ENCODE results near the gene IL27RA. TPM values are rescaled to one million over a fixed set of nuclear protein-coding genes. Genes with fewer than 3 reads are reported as not detected.

The IL27RA gene
- total RNA-seq, 1 donor from 2014 or later = 2.8 TPM

GRCh38 chr19:14070268-14071050 lies 38.9 kb downstream of the IL27RA start:
- Mint-ChIP-seq H3K36me3 (no peaks in the 10 kb centered on the region), H3K4me3 (peak overlapping the region; percentile 52), H3K27ac (peak overlapping the region; percentile 73), H3K27me3 (peaks cover 6% of the 10 kb centered on the region), H3K9me3 (no peaks in the 10 kb centered on the region), H3K4me1 (ENCODE audit: unreplicated experiment) (no peaks in the 10 kb centered on the region)
- TF ChIP-seq CTCF (conservative IDR thresholded peaks at IDR 0.05) = no peak
- no peak for DNase-seq (ENCODE audit: extremely low spot score, unreplicated experiment)

DNA sequence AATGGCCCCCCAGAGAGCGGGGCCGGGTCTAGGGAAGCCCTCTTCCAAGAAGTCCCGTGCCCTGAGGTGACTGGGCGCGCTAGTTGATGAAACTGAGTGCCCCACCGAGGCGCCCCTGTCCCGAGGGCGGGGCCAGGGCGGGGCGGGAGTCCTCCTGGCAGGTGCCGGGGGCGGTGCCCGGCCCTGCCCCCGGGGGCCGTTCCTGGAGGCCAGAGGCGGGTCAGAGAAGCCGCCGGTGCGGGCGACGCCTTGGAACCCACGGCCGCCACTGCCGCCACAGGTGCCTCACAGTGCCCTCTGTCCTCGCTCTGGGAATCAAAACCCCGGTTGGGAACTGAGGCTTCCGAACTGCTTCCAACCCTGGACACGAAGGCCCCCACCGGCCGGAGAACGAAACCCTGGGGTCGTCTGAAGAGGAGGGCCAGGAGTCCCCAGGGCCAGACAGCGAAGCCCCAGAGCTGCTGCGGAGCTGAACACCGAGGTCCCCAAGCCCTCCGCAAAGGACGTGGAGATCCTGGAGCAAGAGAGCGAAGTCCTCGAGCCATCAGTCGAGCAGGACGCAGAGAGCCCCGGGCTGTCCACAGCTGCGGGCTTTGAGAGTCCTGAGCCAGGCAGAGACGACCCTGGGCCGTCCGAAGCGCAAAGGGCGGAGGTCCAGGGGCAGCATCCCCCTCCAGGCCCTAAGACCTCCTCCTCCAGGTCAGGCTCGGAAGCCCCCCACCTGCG lies 41.1 kb downstream of the IL27RA start, which contains the start of gene MISP3:
Gene MISP3, plus strand, starts transcription at position 252 of the 726 bp plus-strand sequence. CDS start 524 bp downstream, outside the sequence.
- TF ChIP-seq CTCF (conservative IDR thresholded peaks at IDR 0.05) = no peak
- Mint-ChIP-seq H3K4me3 (peak within 1 kb of the TSS; percentile 94), H3K9me3 (no peaks in the 10 kb centered on the region), H3K4me1 (ENCODE audit: unreplicated experiment) (no peaks in the 10 kb centered on the region), H3K27ac (peak within 1 kb of the TSS; percentile 72), H3K36me3 (no peaks in the 10 kb centered on the region), H3K27me3 (peaks cover 6% of the 10 kb centered on the region)
- DNase-seq (ENCODE audit: extremely low spot score, unreplicated experiment) = no peak

DNA sequence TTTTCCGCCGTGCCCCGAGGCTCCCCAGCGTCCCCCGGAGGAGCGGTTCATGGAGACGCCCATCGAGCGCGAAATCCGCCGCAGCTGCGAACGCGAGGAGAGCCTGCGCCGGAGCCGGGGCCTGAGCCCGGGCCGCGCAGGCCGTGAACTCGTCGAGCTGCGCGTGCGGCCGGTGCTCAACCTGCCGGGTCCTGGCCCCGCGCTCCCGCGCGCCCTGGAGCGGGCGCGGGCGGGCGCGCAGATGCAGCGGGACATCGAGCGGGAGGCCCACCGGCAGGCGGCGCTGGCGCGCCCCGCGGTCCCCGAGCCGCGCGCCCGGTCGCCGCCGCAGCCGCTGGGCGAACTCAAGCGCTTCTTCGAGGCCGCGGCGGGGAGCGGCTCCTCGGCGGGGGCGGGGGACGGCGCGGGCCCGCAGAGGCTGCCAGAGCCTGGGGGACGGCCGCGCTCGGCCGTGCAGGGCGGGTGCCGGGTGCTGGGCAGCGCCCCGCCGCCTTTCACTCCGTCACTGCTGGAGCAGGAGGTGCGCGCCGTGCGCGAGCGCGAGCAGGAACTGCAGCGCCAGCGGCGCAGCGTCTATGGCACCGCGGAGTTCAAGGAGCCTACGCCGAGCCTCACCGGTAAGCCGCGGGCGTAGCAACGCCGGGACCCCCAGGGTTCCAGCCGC lies 41.8 kb downstream of the IL27RA start:
- TF ChIP-seq CTCF (conservative IDR thresholded peaks at IDR 0.05) = peak; percentile 71
- no peaks in the 10 kb centered on the region for H3K4me1 Mint-ChIP-seq (ENCODE audit: unreplicated experiment)
- peaks cover 6% of the 10 kb centered on the region for H3K27me3 Mint-ChIP-seq
- H3K9me3 Mint-ChIP-seq = no peaks in the 10 kb centered on the region
- H3K4me3 Mint-ChIP-seq = peak overlapping the region; percentile 94
- DNase-seq (ENCODE audit: extremely low spot score, unreplicated experiment) = peak; percentile 87
- no peaks in the 10 kb centered on the region for H3K36me3 Mint-ChIP-seq
- H3K27ac Mint-ChIP-seq = peak overlapping the region; percentile 91

GRCh38 chr19:14073925-14074838 lies 42.6 kb downstream of the IL27RA start:
- Mint-ChIP-seq H3K27me3 (peaks cover 6% of the 10 kb centered on the region), H3K36me3 (no peaks in the 10 kb centered on the region), H3K4me3 (peak overlapping the region; percentile 94), H3K4me1 (ENCODE audit: unreplicated experiment) (no peaks in the 10 kb centered on the region), H3K9me3 (no peaks in the 10 kb centered on the region), H3K27ac (peak overlapping the region; percentile 91)
- no peak for DNase-seq (ENCODE audit: extremely low spot score, unreplicated experiment)
- TF ChIP-seq CTCF (conservative IDR thresholded peaks at IDR 0.05) = no peak

- no peak overlapping the region for H3K27ac Mint-ChIP-seq
Measured at GRCh38 chr19:14078411-14078810, 46.8 kb downstream of the IL27RA start.

More at GRCh38 chr19:14078411-14078810, 46.8 kb downstream of the IL27RA start:
- H3K4me1 Mint-ChIP-seq (ENCODE audit: unreplicated experiment) = peaks cover 6% of the 10 kb centered on the region
- no peak for TF ChIP-seq CTCF (conservative IDR thresholded peaks at IDR 0.05)
- no peaks in the 10 kb centered on the region for H3K36me3 Mint-ChIP-seq
- H3K27me3 Mint-ChIP-seq = peaks cover 3% of the 10 kb centered on the region
- DNase-seq (ENCODE audit: extremely low spot score, unreplicated experiment) = no peak
- H3K9me3 Mint-ChIP-seq = no peaks in the 10 kb centered on the region
- no peak overlapping the region for H3K4me3 Mint-ChIP-seq
